ENCODE results near the gene ACAP2. TPM values are rescaled to one million over a fixed set of nuclear protein-coding genes. Genes with fewer than 3 reads are reported as not detected.

The ACAP2 gene
- total RNA-seq (2022; extraction: Qiagen RNA extraction; ENCODE audit: low read depth), result 6.5 to 11.3 TPM (median 9.4 TPM) in 5 replicates

GRCh38 chr3:195442573-195443390, at the start of gene ACAP2:
ACAP2 (minus strand) TSS chr3:195443020; CDS start chr3:195442847, 173 bp downstream.

GRCh38 chr3:195270817-195271409, 171.9 kb downstream of the ACAP2 start, which contains the start of gene XXYLT1:
XXYLT1 (minus strand) TSS chr3:195271159; CDS start chr3:195271058, 101 bp downstream.

Other genes starting within 250 kb of the ACAP2 start
- 10.8 to 13.4 TPM (median 12.4 TPM) in 5 replicates for gene XXYLT1, start 171.9 kb downstream of the ACAP2 start, total RNA-seq (2022; extraction: Qiagen RNA extraction; ENCODE audit: low read depth)
- gene PPP1R2, start 100.3 kb upstream of the ACAP2 start, total RNA-seq (2022; extraction: Qiagen RNA extraction; ENCODE audit: low read depth), result 15.8 to 19.8 TPM (median 17.1 TPM) in 5 replicates
- gene APOD, start 140.9 kb upstream of the ACAP2 start, total RNA-seq (2022; extraction: Qiagen RNA extraction; ENCODE audit: low read depth), result 0.48 to 0.95 TPM (median 0.55 TPM) in 5 replicates

All from A549 treated with DMSO at 1 μM for 4 hours (cell line).